Measurements from ENCODE around the gene HIVEP2. TPM values are rescaled to one million over a fixed set of nuclear protein-coding genes. Genes with fewer than 3 reads are reported as not detected.

The HIVEP2 gene
- polyA plus RNA-seq, 3 donors: 0.16 to 1.4 (median 0.64) TPM

- Histone ChIP-seq H3K4me1 (ENCODE audit: control insufficient read depth in 1 of 2, insufficient read depth in 2 of 2, low read length in 2 of 2) (peaks cover 12 to 13% of the 10 kb centered on the region in 2 donors), H3K9me3 (replicated peaks in 1 of 2; ENCODE audit: control insufficient read depth in 1 of 2, insufficient read depth in 1 of 2, low read length in 2 of 2) (no peaks in the 10 kb centered on the region), H2AFZ (ENCODE audit: insufficient read depth, low read depth, low read length, poor library complexity, severe bottlenecking) (no peak overlapping the region), H3K27me3 (ENCODE audit: control insufficient read depth in 2 of 2, insufficient read depth in 2 of 2, low read length in 2 of 2) (no peaks in the 10 kb centered on the region), H3K27ac (ENCODE audit: low read depth in 1 of 2, low read length in 2 of 2) (no peak overlapping the region), H3K79me2 (ENCODE audit: insufficient read depth, low read length) (no peaks in the 10 kb centered on the region), H4K20me1 (ENCODE audit: insufficient read depth, low read length) (no peaks in the 10 kb centered on the region), H3K4me3 (replicated peaks in 1 of 3; ENCODE audit: low read depth in 2 of 3, low read length in 3 of 3) (no peak overlapping the region), H3K4me2 (replicated peaks; ENCODE audit: extremely low read depth, low read length, poor library complexity, severe bottlenecking) (no peak overlapping the region), H3K9ac (ENCODE audit: insufficient read depth, low read length, poor library complexity, severe bottlenecking) (no peak overlapping the region), H3K36me3 (replicated peaks in 1 of 2; ENCODE audit: control insufficient read depth in 1 of 2, insufficient read depth in 2 of 2, low read length in 2 of 2) (no peaks in the 10 kb centered on the region)
- Mint-ChIP-seq H3K27ac (no peak overlapping the region), H3K9me3 (peaks cover 0 to 2% (median 0%) of the 10 kb centered on the region in 7 donors), H3K4me3 (no peak overlapping the region), H3K27me3 (ENCODE audit: low read depth in 3 of 3) (peaks cover 0 to 2% (median 0%) of the 10 kb centered on the region in 3 donors), H3K36me3 (no peaks in the 10 kb centered on the region), H3K4me1 (peaks cover 20% of the 10 kb centered on the region)
- DNase-seq: no peak
- TF ChIP-seq CTCF (IDR thresholded peaks at IDR 0.05): no peak
- intact Hi-C loops (cut with micrococcal nuclease): no loop called here
- WGBS (ENCODE audit: insufficient coverage): no CpG with 5 or more reads among the region's 1 CpG
Measured at GRCh38 chr6:142881290-142881689, 63.7 kb downstream of the HIVEP2 start.

DNA sequence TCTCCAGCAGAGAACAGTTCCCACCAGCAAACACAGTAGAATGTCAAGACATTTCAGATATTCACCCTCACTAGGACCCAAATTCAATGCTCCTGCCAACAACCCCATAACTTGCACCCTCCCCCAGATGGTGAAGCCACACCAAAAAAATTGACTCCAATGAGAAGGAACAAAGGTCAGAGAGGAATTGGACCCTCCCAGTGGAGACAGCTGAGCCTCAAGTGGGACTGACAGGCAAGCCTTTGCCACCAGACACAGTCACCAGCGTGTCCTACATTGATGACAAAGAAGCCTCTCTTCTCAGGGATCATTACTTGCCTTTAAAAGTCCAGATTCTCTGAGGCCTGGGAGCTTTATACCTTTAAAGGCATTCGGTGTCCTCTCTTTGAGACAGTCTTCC lies 64.8 kb downstream of the HIVEP2 start:
- Histone ChIP-seq H3K36me3 (replicated peaks in 1 of 2; ENCODE audit: control insufficient read depth in 1 of 2, insufficient read depth in 2 of 2, low read length in 2 of 2) (no peaks in the 10 kb centered on the region), H4K20me1 (ENCODE audit: insufficient read depth, low read length) (no peaks in the 10 kb centered on the region), H3K4me1 (ENCODE audit: control insufficient read depth in 1 of 2, insufficient read depth in 2 of 2, low read length in 2 of 2) (peaks cover 9 to 10% of the 10 kb centered on the region in 2 donors), H3K9me3 (replicated peaks in 1 of 2; ENCODE audit: control insufficient read depth in 1 of 2, insufficient read depth in 1 of 2, low read length in 2 of 2) (no peaks in the 10 kb centered on the region), H3K79me2 (ENCODE audit: insufficient read depth, low read length) (no peaks in the 10 kb centered on the region), H3K4me3 (replicated peaks in 1 of 3; ENCODE audit: low read depth in 2 of 3, low read length in 3 of 3) (no peak overlapping the region), H3K9ac (ENCODE audit: insufficient read depth, low read length, poor library complexity, severe bottlenecking) (no peak overlapping the region), H3K27me3 (ENCODE audit: control insufficient read depth in 2 of 2, insufficient read depth in 2 of 2, low read length in 2 of 2) (no peaks in the 10 kb centered on the region), H2AFZ (ENCODE audit: insufficient read depth, low read depth, low read length, poor library complexity, severe bottlenecking) (no peak overlapping the region), H3K27ac (ENCODE audit: low read depth in 1 of 2, low read length in 2 of 2) (no peak overlapping the region), H3K4me2 (replicated peaks; ENCODE audit: extremely low read depth, low read length, poor library complexity, severe bottlenecking) (no peak overlapping the region)
- Mint-ChIP-seq H3K36me3 (no peaks in the 10 kb centered on the region), H3K27me3 (ENCODE audit: low read depth in 3 of 3) (peaks cover 0 to 2% (median 0%) of the 10 kb centered on the region in 3 donors), H3K27ac (no peak overlapping the region), H3K9me3 (peaks cover 0 to 2% (median 0%) of the 10 kb centered on the region in 7 donors), H3K4me1 (peaks cover 12% of the 10 kb centered on the region), H3K4me3 (no peak overlapping the region)
- WGBS (ENCODE audit: insufficient coverage): 85% methylated on average over 1 of the region's 2 CpGs
- no peak for DNase-seq
- intact Hi-C loops (cut with micrococcal nuclease): no loop called here
- TF ChIP-seq CTCF (IDR thresholded peaks at IDR 0.05): no peak
